Diencephalon (tissue), 1 donor: Measurements from ENCODE around the gene GPC1. TPM values are rescaled to one million over a fixed set of nuclear protein-coding genes. Genes with fewer than 3 reads are reported as not detected.

ENCODE experiments used
- small RNA-seq: library from RNA; depleted of rRNA; stranded (forward); fragments of <200 nt; gene quantifications from one replicate; pipeline ENCODE3, GENCODE V24; 2014
- total RNA-seq: library from RNA; depleted of rRNA; stranded (reverse); fragments of >200 nt; gene quantifications from one replicate; pipeline ENCODE4 v1.2.3, GENCODE V29; 2014

Gene GPC1, protein sequence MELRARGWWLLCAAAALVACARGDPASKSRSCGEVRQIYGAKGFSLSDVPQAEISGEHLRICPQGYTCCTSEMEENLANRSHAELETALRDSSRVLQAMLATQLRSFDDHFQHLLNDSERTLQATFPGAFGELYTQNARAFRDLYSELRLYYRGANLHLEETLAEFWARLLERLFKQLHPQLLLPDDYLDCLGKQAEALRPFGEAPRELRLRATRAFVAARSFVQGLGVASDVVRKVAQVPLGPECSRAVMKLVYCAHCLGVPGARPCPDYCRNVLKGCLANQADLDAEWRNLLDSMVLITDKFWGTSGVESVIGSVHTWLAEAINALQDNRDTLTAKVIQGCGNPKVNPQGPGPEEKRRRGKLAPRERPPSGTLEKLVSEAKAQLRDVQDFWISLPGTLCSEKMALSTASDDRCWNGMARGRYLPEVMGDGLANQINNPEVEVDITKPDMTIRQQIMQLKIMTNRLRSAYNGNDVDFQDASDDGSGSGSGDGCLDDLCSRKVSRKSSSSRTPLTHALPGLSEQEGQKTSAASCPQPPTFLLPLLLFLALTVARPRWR
- total RNA-seq: 86.5 TPM

DNA sequence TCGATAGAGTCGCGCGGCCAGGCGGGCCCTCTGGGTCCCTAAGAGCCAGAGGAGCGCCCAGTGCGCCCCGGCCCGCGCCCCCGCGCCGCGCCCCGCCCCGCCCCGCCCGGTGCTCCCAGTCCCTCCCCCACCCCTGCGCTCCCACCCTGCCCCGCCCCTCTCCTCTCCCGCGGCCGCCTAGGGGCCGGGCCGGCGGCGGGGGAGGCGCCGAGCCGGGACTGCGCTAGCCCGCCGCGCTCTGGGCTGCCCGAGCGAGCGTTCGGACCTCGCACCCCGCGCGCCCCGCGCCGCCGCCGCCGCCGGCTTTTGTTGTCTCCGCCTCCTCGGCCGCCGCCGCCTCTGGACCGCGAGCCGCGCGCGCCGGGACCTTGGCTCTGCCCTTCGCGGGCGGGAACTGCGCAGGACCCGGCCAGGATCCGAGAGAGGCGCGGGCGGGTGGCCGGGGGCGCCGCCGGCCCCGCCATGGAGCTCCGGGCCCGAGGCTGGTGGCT is at the start of gene GPC1:
TSS of gene GPC1 (plus strand) at position 207 of the 491 bp plus-strand sequence. CDS start at position 463, 256 bp downstream.

Small RNA genes within 50 kb of the gene (small RNA-seq; reads per million reads assigned to genes)
- 436 reads per million, percentile 98 among the genes with 10 or more reads in this experiment for gene MIR149

Other genes starting within 250 kb of the GPC1 start
- 15.5 TPM for gene ANKMY1, start 122.3 kb downstream of the GPC1 start, total RNA-seq
- 9.5 TPM for gene DUSP28, start 124.7 kb downstream of the GPC1 start, total RNA-seq
- gene RNPEPL1, start 132.8 kb downstream of the GPC1 start, total RNA-seq: 6.7 TPM
- 20.5 TPM for gene CAPN10, start 151.1 kb downstream of the GPC1 start, total RNA-seq
- 0.46 TPM for gene GPR35, start 189.8 kb downstream of the GPC1 start, total RNA-seq
- gene AQP12B, start 247.2 kb downstream of the GPC1 start, total RNA-seq: not detected